Measurements from ENCODE around the gene ASCC1.

ASCC1 gene

GRCh38 chr10:72072046-72072445 is 144.0 kb downstream of the ASCC1 start:
- no peak overlapping the region for H3K27ac ChIP-seq (ENCODE audit: low read depth, low read length)
- H3K36me3 ChIP-seq (ENCODE audit: low read length): no peaks in the 10 kb centered on the region
- H2AFZ ChIP-seq (ENCODE audit: low read depth, low read length, severe bottlenecking): no peak overlapping the region
- H4K20me1 ChIP-seq (ENCODE audit: low read depth, low read length): no peaks in the 10 kb centered on the region
- H3F3A ChIP-seq (ENCODE audit: insufficient read depth): no peaks in the 10 kb centered on the region
- TF ChIP-seq CTCF (IDR thresholded peaks at IDR 0.05; ENCODE audit: insufficient read depth, low read length, poor library complexity, severe bottlenecking) (no peak), EZH2phosphoT487 (conservative IDR thresholded peaks at IDR 0.05; ENCODE audit: low read length) (no peak)
- no peaks in the 10 kb centered on the region for H3K27me3 ChIP-seq (ENCODE audit: low read length)
- H3K4me3 ChIP-seq (ENCODE audit: insufficient read depth, low read length, poor library complexity, severe bottlenecking): no peak overlapping the region
- no peak overlapping the region for H3K4me2 ChIP-seq (ENCODE audit: low read depth, low read length, poor library complexity, severe bottlenecking)
- no peaks in the 10 kb centered on the region for H3K9me2 ChIP-seq (replicated peaks; ENCODE audit: insufficient read depth, low read length)
- H3K9me3 ChIP-seq (ENCODE audit: insufficient read depth, low read length): no peaks in the 10 kb centered on the region
- no peak overlapping the region for H3K9ac ChIP-seq (ENCODE audit: low read length)
- no peaks in the 10 kb centered on the region for H3K79me2 ChIP-seq (ENCODE audit: insufficient read depth, low read length)

GRCh38 chr10:72069751-72070526 is 146.1 kb downstream of the ASCC1 start:
- Histone ChIP-seq H3K9me3 (ENCODE audit: insufficient read depth, low read length) (no peaks in the 10 kb centered on the region), H3K27me3 (ENCODE audit: low read length) (no peaks in the 10 kb centered on the region), H4K20me1 (ENCODE audit: low read depth, low read length) (no peaks in the 10 kb centered on the region), H3K9ac (ENCODE audit: low read length) (no peak overlapping the region), H3K4me2 (ENCODE audit: low read depth, low read length, poor library complexity, severe bottlenecking) (no peak overlapping the region), H3F3A (ENCODE audit: insufficient read depth) (no peaks in the 10 kb centered on the region), H3K36me3 (ENCODE audit: low read length) (no peaks in the 10 kb centered on the region), H3K27ac (ENCODE audit: low read depth, low read length) (no peak overlapping the region), H2AFZ (ENCODE audit: low read depth, low read length, severe bottlenecking) (no peak overlapping the region), H3K9me2 (replicated peaks; ENCODE audit: insufficient read depth, low read length) (no peaks in the 10 kb centered on the region), H3K79me2 (ENCODE audit: insufficient read depth, low read length) (no peaks in the 10 kb centered on the region), H3K4me3 (ENCODE audit: insufficient read depth, low read length, poor library complexity, severe bottlenecking) (no peak overlapping the region)
- TF ChIP-seq CTCF (IDR thresholded peaks at IDR 0.05; ENCODE audit: insufficient read depth, low read length, poor library complexity, severe bottlenecking) (no peak), EZH2phosphoT487 (conservative IDR thresholded peaks at IDR 0.05; ENCODE audit: low read length) (no peak)

GRCh38 chr10:72068901-72069446 is 147.1 kb downstream of the ASCC1 start:
- no peaks in the 10 kb centered on the region for H3K9me3 ChIP-seq (ENCODE audit: insufficient read depth, low read length)
- no peaks in the 10 kb centered on the region for H4K20me1 ChIP-seq (ENCODE audit: low read depth, low read length)
- no peaks in the 10 kb centered on the region for H3K27me3 ChIP-seq (ENCODE audit: low read length)
- no peak overlapping the region for H3K9ac ChIP-seq (ENCODE audit: low read length)
- no peak overlapping the region for H2AFZ ChIP-seq (ENCODE audit: low read depth, low read length, severe bottlenecking)
- TF ChIP-seq CTCF (IDR thresholded peaks at IDR 0.05; ENCODE audit: insufficient read depth, low read length, poor library complexity, severe bottlenecking) (no peak), EZH2phosphoT487 (conservative IDR thresholded peaks at IDR 0.05; ENCODE audit: low read length) (no peak)
- no peaks in the 10 kb centered on the region for H3F3A ChIP-seq (ENCODE audit: insufficient read depth)
- H3K27ac ChIP-seq (ENCODE audit: low read depth, low read length): no peak overlapping the region
- H3K4me2 ChIP-seq (ENCODE audit: low read depth, low read length, poor library complexity, severe bottlenecking): no peak overlapping the region
- H3K79me2 ChIP-seq (ENCODE audit: insufficient read depth, low read length): no peaks in the 10 kb centered on the region
- no peaks in the 10 kb centered on the region for H3K36me3 ChIP-seq (ENCODE audit: low read length)
- no peak overlapping the region for H3K4me3 ChIP-seq (ENCODE audit: insufficient read depth, low read length, poor library complexity, severe bottlenecking)
- H3K9me2 ChIP-seq (replicated peaks; ENCODE audit: insufficient read depth, low read length): no peaks in the 10 kb centered on the region

Data from SU-DHL-6 (cell line).